ENCODE measurements around the gene C6orf163.
A peak's percentile ranks its signal among the peaks of the same experiment; 100 is the strongest.

C6orf163 gene

DNA sequence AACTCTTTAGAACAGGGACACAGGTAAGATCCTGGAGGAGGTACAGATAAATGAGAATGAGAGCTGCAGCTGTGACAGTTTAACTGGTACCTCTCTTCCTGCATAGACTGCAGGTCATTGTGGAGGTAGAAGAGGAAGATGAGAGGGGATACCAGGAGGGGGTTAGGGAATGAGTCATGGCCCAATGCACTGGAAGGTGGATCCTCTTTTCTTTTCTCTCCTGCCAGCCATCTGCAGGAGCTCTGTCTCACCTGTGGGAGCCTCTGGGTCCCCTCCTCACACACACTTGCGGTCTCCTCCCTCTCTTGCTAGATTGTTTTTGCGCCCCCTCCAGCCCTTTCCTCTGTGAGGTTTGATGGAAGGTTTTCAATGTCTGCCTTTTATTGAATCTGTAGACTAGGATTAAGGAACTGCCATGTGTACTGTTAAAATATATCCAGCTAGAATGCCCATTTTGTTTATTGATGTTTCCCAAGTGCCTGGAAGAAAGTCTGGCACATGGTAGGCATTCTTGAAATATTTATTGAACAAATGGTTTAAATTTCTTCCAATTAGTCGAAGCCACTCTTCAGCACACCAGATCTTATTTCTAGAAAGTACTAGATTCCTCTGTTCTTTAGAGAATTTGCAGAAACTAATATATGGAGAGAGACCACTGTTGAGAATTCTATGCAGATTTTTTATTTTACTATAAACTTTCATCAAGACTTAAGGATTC is 13.0 kb downstream of the C6orf163 start:
- no peak for DNase-seq (ENCODE audit: low spot score)

DNA sequence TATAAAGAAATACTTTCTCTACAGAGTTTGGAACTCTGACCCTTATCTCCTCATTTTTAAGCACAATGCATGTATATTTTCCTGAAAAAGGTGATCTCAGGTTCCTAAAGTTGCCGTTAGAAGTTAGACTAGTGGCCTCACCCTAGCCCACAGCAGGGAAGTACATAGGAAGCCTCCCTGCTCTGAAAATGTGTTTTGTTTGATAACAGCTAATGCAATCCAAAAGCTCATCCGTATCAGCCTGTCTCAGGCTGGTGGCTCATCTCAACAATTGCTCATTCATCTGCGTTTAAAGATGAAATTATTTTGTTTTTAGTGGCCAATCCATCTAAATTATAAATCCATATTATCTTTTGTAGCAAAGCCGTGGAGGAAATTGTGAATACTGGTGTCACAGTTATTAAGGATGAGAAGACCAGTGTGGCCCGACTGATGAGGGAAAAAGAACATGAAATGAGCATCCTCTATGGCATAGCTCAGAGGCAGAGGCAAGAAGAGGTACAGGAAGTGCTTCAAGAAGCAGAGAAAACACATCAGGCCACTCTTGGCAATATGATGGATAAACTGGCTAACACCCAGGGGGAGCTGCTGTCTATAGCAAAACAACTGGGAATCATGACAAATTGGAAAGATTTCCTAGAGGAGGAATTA is 20.1 kb downstream of the C6orf163 start:
- no peak for DNase-seq (ENCODE audit: low spot score)

DNA sequence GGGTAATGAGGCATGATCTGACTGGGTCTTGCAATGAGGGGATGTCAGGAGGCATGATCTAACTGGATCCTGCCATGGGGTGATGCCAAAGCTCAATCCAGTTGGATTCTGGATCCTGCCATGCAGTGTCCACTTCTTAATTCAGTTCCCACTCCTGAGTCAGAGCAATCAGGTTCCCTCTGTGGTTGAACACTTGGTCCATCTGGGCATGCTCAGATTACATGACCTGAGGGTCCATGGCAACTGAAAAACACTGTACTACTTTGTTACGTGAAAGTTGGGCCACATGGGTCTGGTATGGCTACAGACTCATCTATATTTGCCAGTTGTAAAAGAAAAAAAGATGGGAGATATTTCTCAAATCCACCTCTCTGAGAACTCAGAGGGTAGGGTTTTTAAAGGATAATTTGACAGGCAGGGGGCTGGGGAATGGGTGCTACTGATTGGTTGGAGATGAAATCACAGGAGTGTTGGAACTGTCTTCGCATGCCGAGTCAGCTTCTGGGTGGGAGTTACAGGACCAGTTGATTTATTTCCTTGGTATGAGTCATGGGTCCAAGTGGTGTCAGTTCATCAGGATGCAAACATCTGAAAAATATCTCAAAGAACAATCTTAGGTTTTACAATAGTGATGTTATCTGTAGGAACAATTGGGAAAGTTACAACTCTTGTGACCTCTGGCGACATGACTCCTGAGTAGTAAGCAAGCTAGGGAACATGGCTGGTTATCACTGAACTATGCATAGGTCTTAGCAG is 21.6 kb downstream of the C6orf163 start:
- no peak for DNase-seq (ENCODE audit: low spot score)

GRCh38 chr6:87366899-87367298 is 22.3 kb downstream of the C6orf163 start:
- no peak for DNase-seq (ENCODE audit: low spot score)

GRCh38 chr6:87373377-87373776 is 28.8 kb downstream of the C6orf163 start:
- DNase-seq (ENCODE audit: low spot score): no peak

- DNase-seq (ENCODE audit: low spot score): no peak
Measured at GRCh38 chr6:87375315-87375714, 30.7 kb downstream of the C6orf163 start.

- no peak for DNase-seq (ENCODE audit: low spot score)
Measured at GRCh38 chr6:87376643-87377042, 32.0 kb downstream of the C6orf163 start.

- no peak for DNase-seq (ENCODE audit: low spot score)
Measured at GRCh38 chr6:87378947-87379346, 34.3 kb downstream of the C6orf163 start.

DNA sequence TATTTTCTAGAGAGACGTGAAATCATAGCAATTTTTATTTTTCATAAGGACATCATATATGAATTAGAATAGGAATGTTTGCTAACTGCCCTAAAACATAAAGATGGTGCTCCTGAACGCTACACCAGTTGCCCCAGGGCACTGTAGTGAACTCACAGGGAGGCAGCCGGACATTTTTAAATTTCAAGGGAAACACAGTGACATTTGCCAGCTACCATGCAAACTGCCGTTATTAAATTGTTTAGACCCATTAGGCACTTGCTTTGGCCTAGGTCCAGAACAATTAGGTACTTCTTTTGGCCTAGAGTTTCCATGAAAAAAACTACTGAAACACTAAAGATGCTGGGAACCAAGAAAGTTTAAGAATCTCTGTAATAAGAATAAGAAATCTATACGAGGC is 38.2 kb downstream of the C6orf163 start:
- DNase-seq (ENCODE audit: low spot score): no peak

GRCh38 chr6:87384038-87384437 is 39.4 kb downstream of the C6orf163 start:
- DNase-seq (ENCODE audit: low spot score): no peak

- DNase-seq (ENCODE audit: low spot score): no peak
Measured at GRCh38 chr6:87384449-87384848, 39.8 kb downstream of the C6orf163 start.

- peak; percentile 46 for DNase-seq (ENCODE audit: low spot score)
Measured at GRCh38 chr6:87391334-87391733, 46.7 kb downstream of the C6orf163 start.

DNA sequence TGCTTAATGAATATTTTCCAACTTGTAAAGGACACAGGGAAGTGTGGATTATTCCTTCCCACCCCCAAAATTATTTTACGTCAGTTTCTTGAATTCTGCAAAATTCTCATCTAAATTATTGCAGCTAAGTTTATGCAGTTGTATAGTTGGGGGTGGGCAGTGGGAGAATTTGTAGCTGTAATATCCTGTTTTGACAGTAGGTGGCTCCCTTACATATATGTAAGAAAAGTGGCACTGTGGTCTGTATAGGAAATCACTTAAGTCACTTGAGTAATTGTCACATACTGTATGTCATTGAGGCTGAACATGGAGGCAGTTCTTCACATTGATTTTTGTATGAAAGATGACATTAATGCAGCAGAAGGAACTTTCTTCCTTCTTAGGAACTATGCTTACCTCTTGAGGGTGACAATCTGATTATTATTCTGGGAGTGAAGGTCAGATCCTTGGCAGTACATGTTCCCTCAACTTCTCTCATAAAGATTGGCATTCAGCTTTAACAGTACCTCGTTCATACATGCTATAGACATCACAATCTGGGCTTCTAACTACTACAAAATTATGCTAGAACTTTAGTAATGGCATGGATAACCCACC is 48.5 kb downstream of the C6orf163 start:
- peak; percentile 15 for DNase-seq (ENCODE audit: low spot score)

DNA sequence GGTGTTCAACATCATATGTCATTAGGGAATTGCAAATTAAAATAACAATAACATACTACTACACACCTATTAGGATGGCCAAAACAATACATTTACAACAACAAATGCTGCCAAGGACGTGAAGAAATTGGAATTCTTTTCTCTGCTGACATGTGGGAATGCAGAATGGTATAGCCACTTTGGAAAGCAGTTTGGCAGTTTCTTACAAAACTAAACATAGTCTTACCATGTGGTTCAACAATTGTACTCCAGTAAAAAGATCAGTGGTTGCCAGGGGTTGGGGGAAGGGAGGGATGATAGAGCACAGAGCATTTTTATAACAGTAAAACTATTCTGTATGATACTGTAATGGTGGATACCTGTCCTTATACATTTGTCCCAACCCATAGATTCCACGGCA is 50.8 kb downstream of the C6orf163 start:
- no peak for DNase-seq (ENCODE audit: low spot score)

GRCh38 chr6:87396595-87397392 is 52.2 kb downstream of the C6orf163 start:
- DNase-seq (ENCODE audit: low spot score): no peak

DNA sequence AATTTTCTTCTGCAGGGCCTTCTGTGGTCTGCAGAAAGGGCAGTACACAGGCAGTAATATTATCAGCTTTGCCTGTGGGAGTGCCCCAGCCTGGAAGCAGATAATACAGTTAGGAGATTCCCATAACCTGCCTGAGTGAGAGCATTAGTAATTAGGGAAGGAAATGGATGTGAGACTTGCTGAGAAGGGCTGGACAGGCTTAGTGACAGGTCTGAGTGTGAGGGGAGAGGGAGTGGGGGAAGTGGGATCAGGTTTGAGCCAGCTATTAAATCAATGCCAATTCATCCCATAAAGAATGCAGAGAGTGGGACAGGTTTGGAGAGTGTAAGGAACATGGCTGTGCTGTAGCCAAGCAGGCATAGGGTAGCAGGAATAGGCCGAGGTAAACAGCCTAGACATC is 53.0 kb downstream of the C6orf163 start:
- DNase-seq (ENCODE audit: low spot score): no peak

DNA sequence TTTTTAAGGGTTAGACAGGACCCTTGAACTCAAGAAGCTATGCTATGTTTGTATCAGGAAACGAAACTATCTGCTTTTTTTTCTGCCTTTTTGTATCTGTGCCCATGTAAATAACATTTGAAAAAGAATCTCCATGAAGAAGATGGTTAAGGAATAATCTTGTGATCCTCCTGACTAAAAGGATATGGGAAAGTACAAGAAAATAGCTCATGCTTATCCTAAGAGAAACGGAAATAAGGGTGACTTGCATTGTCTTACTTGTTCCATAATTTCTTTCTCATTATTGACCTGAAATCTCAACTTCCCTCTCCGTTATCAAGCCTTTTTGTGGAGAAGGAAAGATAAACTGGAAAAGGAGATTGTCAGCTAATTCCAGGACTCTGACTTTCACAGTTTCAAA is 57.2 kb downstream of the C6orf163 start:
- DNase-seq (ENCODE audit: low spot score): no peak

- DNase-seq (ENCODE audit: low spot score): peak; percentile 28
Measured at GRCh38 chr6:87407561-87407900, 62.9 kb downstream of the C6orf163 start.

DNA sequence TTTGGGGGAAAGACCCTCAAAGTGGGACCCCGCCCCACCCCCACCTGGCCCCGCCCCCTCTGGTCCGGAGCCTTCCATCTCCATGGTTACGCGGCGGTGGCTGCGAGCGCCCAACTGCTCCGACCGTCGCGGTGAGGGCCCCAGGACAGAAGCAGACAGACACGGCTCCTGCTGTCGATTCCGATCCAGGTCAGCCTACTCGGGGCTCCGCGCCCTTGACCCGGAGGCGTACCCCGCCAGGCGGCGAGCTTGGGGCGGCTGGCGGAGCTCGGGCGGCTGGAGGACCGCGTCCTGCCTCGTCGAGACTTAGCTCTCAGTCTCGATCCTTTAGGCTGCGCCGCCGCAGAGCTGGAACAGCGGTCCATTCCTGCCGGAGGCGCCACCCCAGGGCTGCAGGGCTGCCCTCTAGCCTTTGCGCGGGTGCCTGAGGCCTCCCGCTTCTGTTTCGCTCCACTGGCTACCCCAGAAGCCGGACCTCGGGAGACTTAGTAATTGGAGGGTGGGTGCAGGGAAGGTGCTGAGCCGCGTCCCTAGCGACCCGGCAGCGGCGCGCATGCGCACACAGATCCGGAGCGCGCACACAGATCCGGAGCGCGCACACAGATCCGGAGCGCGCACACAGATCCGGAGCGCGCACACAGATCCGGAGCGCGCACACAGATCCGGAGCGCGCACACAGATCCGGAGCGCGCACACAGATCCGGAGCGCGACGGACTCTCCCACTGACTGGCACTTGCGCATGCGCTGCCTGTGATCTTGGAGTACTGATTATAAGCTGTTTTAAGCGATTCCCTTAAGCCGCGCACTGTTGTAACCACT is 63.5 kb downstream of the C6orf163 start, which contains the start of gene CFAP206:
Gene CFAP206, plus strand, starts transcription at position 72 of the 820 bp plus-strand sequence. CDS start 1,868 bp downstream, outside the sequence.
- DNase-seq (ENCODE audit: low spot score): peak; percentile 90

- no peak for DNase-seq (ENCODE audit: low spot score)
Measured at GRCh38 chr6:87408721-87409155, 64.1 kb downstream of the C6orf163 start.

Measured in COLO829 (cell line).